ENCODE measurements around the gene CTNND2.

Gene CTNND2

GRCh38 chr5:11045411-11045810, 858.8 kb downstream of the CTNND2 start:
- Histone ChIP-seq H4K12ac (ENCODE audit: low read depth, low read length) (no peak overlapping the region), H3K36me3 (ENCODE audit: control insufficient read depth in 1 of 2, insufficient read depth in 2 of 2, low read length in 2 of 2) (no peaks in the 10 kb centered on the region), H2BK5ac (ENCODE audit: low read depth, low read length, poor library complexity) (no peak overlapping the region), H3K9me3 (ENCODE audit: insufficient read depth, low read depth, low read length) (no peaks in the 10 kb centered on the region), H3K9ac (ENCODE audit: low read length) (no peak overlapping the region), H3K27ac (ENCODE audit: low read depth, low read length) (no peak overlapping the region), H3K23ac (ENCODE audit: low read length) (no peak overlapping the region), H4K91ac (ENCODE audit: low read depth, low read length) (no peak overlapping the region), H2AK5ac (ENCODE audit: low read length) (no peak overlapping the region), H3K27me3 (ENCODE audit: insufficient read depth, low read length) (no peaks in the 10 kb centered on the region), H2BK12ac (ENCODE audit: low read length) (no peak overlapping the region), H3K4me1 (ENCODE audit: control insufficient read depth in 1 of 2, insufficient read depth in 2 of 2, low read length in 2 of 2) (peaks cover 0 to 3% of the 10 kb centered on the region in 2 experiments), H3K4me2 (ENCODE audit: low read length) (no peak overlapping the region), H3K4ac (ENCODE audit: low read depth, low read length) (no peak overlapping the region), H3K79me1 (ENCODE audit: low read length) (no peaks in the 10 kb centered on the region), H2BK120ac (ENCODE audit: insufficient read depth, low read length, poor library complexity) (no peak overlapping the region), H3K4me3 (ENCODE audit: low read depth, low read length) (no peak overlapping the region), H3K18ac (ENCODE audit: low read length) (no peak overlapping the region), H2AFZ (ENCODE audit: insufficient read depth, low read length, poor library complexity) (no peak overlapping the region), H4K8ac (ENCODE audit: low read depth, low read length) (no peak overlapping the region), H3K14ac (ENCODE audit: low read length) (no peak overlapping the region), H3K79me2 (ENCODE audit: control insufficient read depth, insufficient read depth, low read length, poor library complexity) (no peaks in the 10 kb centered on the region)
- DNase-seq: no peak
- WGBS (ENCODE audit: extremely low coverage, insufficient coverage, insufficient read length): no CpG with 5 or more reads among the region's 3 CpGs

GRCh38 chr5:11044581-11044980, 859.7 kb downstream of the CTNND2 start:
- no peak overlapping the region for H3K9ac ChIP-seq (ENCODE audit: low read length)
- no peak overlapping the region for H3K14ac ChIP-seq (ENCODE audit: low read length)
- H3K79me2 ChIP-seq (ENCODE audit: control insufficient read depth, insufficient read depth, low read length, poor library complexity): no peaks in the 10 kb centered on the region
- no peak overlapping the region for H4K12ac ChIP-seq (ENCODE audit: low read depth, low read length)
- H3K18ac ChIP-seq (ENCODE audit: low read length): no peak overlapping the region
- no peak overlapping the region for H3K4ac ChIP-seq (ENCODE audit: low read depth, low read length)
- H3K4me2 ChIP-seq (ENCODE audit: low read length): no peak overlapping the region
- H2AK5ac ChIP-seq (ENCODE audit: low read length): no peak overlapping the region
- no peaks in the 10 kb centered on the region for H3K9me3 ChIP-seq (ENCODE audit: insufficient read depth, low read depth, low read length)
- H3K4me1 ChIP-seq (ENCODE audit: control insufficient read depth in 1 of 2, insufficient read depth in 2 of 2, low read length in 2 of 2): peaks cover 0 to 3% of the 10 kb centered on the region in 2 experiments
- DNase-seq: no peak
- no peak overlapping the region for H3K4me3 ChIP-seq (ENCODE audit: low read depth, low read length)
- H3K23ac ChIP-seq (ENCODE audit: low read length): no peak overlapping the region
- H2BK120ac ChIP-seq (ENCODE audit: insufficient read depth, low read length, poor library complexity): no peak overlapping the region
- H2AFZ ChIP-seq (ENCODE audit: insufficient read depth, low read length, poor library complexity): no peak overlapping the region
- no peaks in the 10 kb centered on the region for H3K27me3 ChIP-seq (ENCODE audit: insufficient read depth, low read length)
- no peak overlapping the region for H3K27ac ChIP-seq (ENCODE audit: low read depth, low read length)
- H3K79me1 ChIP-seq (ENCODE audit: low read length): no peaks in the 10 kb centered on the region
- no peak overlapping the region for H2BK5ac ChIP-seq (ENCODE audit: low read depth, low read length, poor library complexity)
- no peaks in the 10 kb centered on the region for H3K36me3 ChIP-seq (ENCODE audit: control insufficient read depth in 1 of 2, insufficient read depth in 2 of 2, low read length in 2 of 2)
- H2BK12ac ChIP-seq (ENCODE audit: low read length): no peak overlapping the region
- H4K91ac ChIP-seq (ENCODE audit: low read depth, low read length): no peak overlapping the region
- no peak overlapping the region for H4K8ac ChIP-seq (ENCODE audit: low read depth, low read length)

- Histone ChIP-seq H3K9ac (ENCODE audit: low read length) (no peak overlapping the region), H3K79me2 (ENCODE audit: control insufficient read depth, insufficient read depth, low read length, poor library complexity) (no peaks in the 10 kb centered on the region), H2BK120ac (ENCODE audit: insufficient read depth, low read length, poor library complexity) (no peak overlapping the region), H3K23ac (ENCODE audit: low read length) (no peak overlapping the region), H3K18ac (ENCODE audit: low read length) (no peak overlapping the region), H4K91ac (ENCODE audit: low read depth, low read length) (no peak overlapping the region), H4K12ac (ENCODE audit: low read depth, low read length) (no peak overlapping the region), H3K14ac (ENCODE audit: low read length) (no peak overlapping the region), H3K27ac (ENCODE audit: low read depth, low read length) (no peak overlapping the region), H3K4me2 (ENCODE audit: low read length) (no peak overlapping the region), H4K8ac (ENCODE audit: low read depth, low read length) (no peak overlapping the region), H2BK5ac (ENCODE audit: low read depth, low read length, poor library complexity) (no peak overlapping the region), H3K4me3 (ENCODE audit: low read depth, low read length) (no peak overlapping the region), H2AFZ (ENCODE audit: insufficient read depth, low read length, poor library complexity) (no peak overlapping the region), H3K4me1 (ENCODE audit: control insufficient read depth in 1 of 2, insufficient read depth in 2 of 2, low read length in 2 of 2) (peaks cover 0 to 3% of the 10 kb centered on the region in 2 experiments), H3K27me3 (ENCODE audit: insufficient read depth, low read length) (no peaks in the 10 kb centered on the region), H3K9me3 (ENCODE audit: insufficient read depth, low read depth, low read length) (no peaks in the 10 kb centered on the region), H2AK5ac (ENCODE audit: low read length) (no peak overlapping the region), H3K79me1 (ENCODE audit: low read length) (no peaks in the 10 kb centered on the region), H2BK12ac (ENCODE audit: low read length) (no peak overlapping the region), H3K36me3 (ENCODE audit: control insufficient read depth in 1 of 2, insufficient read depth in 2 of 2, low read length in 2 of 2) (no peaks in the 10 kb centered on the region), H3K4ac (ENCODE audit: low read depth, low read length) (no peak overlapping the region)
- WGBS (ENCODE audit: extremely low coverage, insufficient coverage, insufficient read length): no CpG with 5 or more reads among the region's 5 CpGs
- no peak for DNase-seq
These were observed 860.4 kb downstream of the CTNND2 start for GRCh38 chr5:11043881-11044280.

- Histone ChIP-seq H3K23ac (ENCODE audit: low read length) (no peak overlapping the region), H3K27ac (ENCODE audit: low read depth, low read length) (no peak overlapping the region), H3K79me2 (ENCODE audit: control insufficient read depth, insufficient read depth, low read length, poor library complexity) (no peaks in the 10 kb centered on the region), H3K4me1 (ENCODE audit: control insufficient read depth in 1 of 2, insufficient read depth in 2 of 2, low read length in 2 of 2) (no peaks in the 10 kb centered on the region), H3K4ac (ENCODE audit: low read depth, low read length) (no peak overlapping the region), H3K4me3 (ENCODE audit: low read depth, low read length) (no peak overlapping the region), H3K4me2 (ENCODE audit: low read length) (no peak overlapping the region), H2AFZ (ENCODE audit: insufficient read depth, low read length, poor library complexity) (no peak overlapping the region), H3K36me3 (ENCODE audit: control insufficient read depth in 1 of 2, insufficient read depth in 2 of 2, low read length in 2 of 2) (no peaks in the 10 kb centered on the region), H3K9ac (ENCODE audit: low read length) (no peak overlapping the region), H2BK12ac (ENCODE audit: low read length) (no peak overlapping the region), H2BK5ac (ENCODE audit: low read depth, low read length, poor library complexity) (no peak overlapping the region), H3K14ac (ENCODE audit: low read length) (no peak overlapping the region), H2AK5ac (ENCODE audit: low read length) (no peak overlapping the region), H3K27me3 (ENCODE audit: insufficient read depth, low read length) (no peaks in the 10 kb centered on the region), H3K18ac (ENCODE audit: low read length) (no peak overlapping the region), H3K9me3 (ENCODE audit: insufficient read depth, low read depth, low read length) (no peaks in the 10 kb centered on the region), H4K8ac (ENCODE audit: low read depth, low read length) (no peak overlapping the region), H2BK120ac (ENCODE audit: insufficient read depth, low read length, poor library complexity) (no peak overlapping the region), H3K79me1 (ENCODE audit: low read length) (no peaks in the 10 kb centered on the region), H4K12ac (ENCODE audit: low read depth, low read length) (no peak overlapping the region), H4K91ac (ENCODE audit: low read depth, low read length) (no peak overlapping the region)
- DNase-seq: no peak
- no CpG with 5 or more reads among the region's 1 CpG for WGBS (ENCODE audit: extremely low coverage, insufficient coverage, insufficient read length)
These were observed 863.9 kb downstream of the CTNND2 start for GRCh38 chr5:11040345-11040744.
